Stomach (tissue), 9 donors: ENCODE data around the gene ASB7. TPM values are rescaled to one million over a fixed set of nuclear protein-coding genes. Genes with fewer than 3 reads are reported as not detected.

Source experiments
- DNase-seq, 2 donors: peaks; one replicate each; pipeline versions ENCODE4 v3.0.0 to v3.0.0-alpha.2; 2013 to 2019
- H3K27ac ChIP-seq, 5 donors: fragments of 200-600 bp in 4 of 5; sonication (generic) in 4 of 5; one replicate each; pipeline ENCODE4 v1.5.1; 2013 to 2019; ENCODE audit warnings: mild to moderate bottlenecking in 1 of 5, moderate library complexity in 1 of 5
- H3K27me3 ChIP-seq, 3 donors: fragments of 200-600 bp; sonication (generic); one replicate each; pipeline ENCODE4 v1.5.1; 2017 to 2019; ENCODE audit warnings: mixed run types in 1 of 3
- H3K36me3 ChIP-seq, 4 donors: fragments of 200-600 bp; sonication (generic); 1 replicate in 3 of 4; 2 replicates in 1 of 4; pipeline ENCODE4 v1.5.1; 2016 to 2019
- H3K4me1 ChIP-seq, 4 donors: fragments of 200-600 bp; sonication (generic); one replicate each; pipeline ENCODE4 v1.5.1; 2016 to 2019
- H3K4me3 ChIP-seq, 4 donors: fragments of 200-600 bp; sonication (generic) in 3 of 4; one replicate each; pipeline ENCODE4 v1.5.1; 2016 to 2019; ENCODE audit warnings: mild to moderate bottlenecking in 1 of 4
- H3K9me3 ChIP-seq, 4 donors: fragments of 200-600 bp; sonication (generic); one replicate each; pipeline ENCODE4 v1.5.1; 2016 to 2019
- EP300 ChIP-seq: sonication (generic); formaldehyde crosslinking; IDR thresholded peaks from one replicate; pipeline ENCODE4 v1.6.1; 2017; ENCODE audit warnings: antibody characterized with exemption
- POLR2A ChIP-seq, 4 donors: fragments of 450-650 bp; IDR thresholded peaks; one replicate each; pipeline ENCODE4 v1.6.1; 2016; ENCODE audit warnings: antibody characterized with exemption in 4 of 4, control low read depth in 2 of 4, mild to moderate bottlenecking in 1 of 4, moderate library complexity in 1 of 4
- POLR2AphosphoS5 ChIP-seq, 3 donors: sonication (generic); formaldehyde crosslinking; IDR thresholded peaks; one replicate each; pipeline ENCODE4 v1.6.1; 2016; ENCODE audit warnings: antibody characterized with exemption in 3 of 3
- WGBS, 5 donors: extraction: QIAGEN DNeasy Blood & Tissue Kit in 3 of 5; methylation state at CpG; one replicate each; pipeline versions ENCODE4 v1.1.5 to v1.1.7; 2013 to 2018; 5-methylcytosine and 5-hydroxymethylcytosine counted together
- intact Hi-C: fragments of 100-400 bp; cut with DNase I; formaldehyde crosslinking; loops from one replicate; pipeline ENCODE4 v1.15.1; 2023; ENCODE audit warnings: low total_unique reads
- polyA plus RNA-seq, 3 donors: library from polyadenylated mRNA; stranded (reverse); fragments of 200-250 nt; gene quantifications; one replicate each; pipeline ENCODE4 v1.2.3, GENCODE V29; 2013
- total RNA-seq, 5 donors: library from RNA; depleted of rRNA; stranded (reverse); fragments of >200 nt; gene quantifications; one replicate each; pipeline versions ENCODE4 v1.1.0 to v1.2.3, GENCODE V29; 2014 to 2016
- TF ChIP-seq, protein P1 (sequence below), 7 experiments: fragments of 450-650 bp in 4 of 7; fragments of 200-600 bp in 3 of 7; sonication (generic) in 3 of 7; IDR thresholded peaks; one replicate each; pipeline ENCODE4 v1.5.1; 2016 to 2019; ENCODE audit warnings: antibody characterized with exemption in 7 of 7, control low read depth in 2 of 7, mild to moderate bottlenecking in 1 of 7
- donor health status: healthy with polysubstance abuse.
- donor health status: Bipolar disorder and iron deficiency.
- donor health status: healthy.

The ASB7 gene
- total and polyA plus RNA-seq, 8 donors = 2.8 to 73.9 (median 10.9) TPM

DNA sequence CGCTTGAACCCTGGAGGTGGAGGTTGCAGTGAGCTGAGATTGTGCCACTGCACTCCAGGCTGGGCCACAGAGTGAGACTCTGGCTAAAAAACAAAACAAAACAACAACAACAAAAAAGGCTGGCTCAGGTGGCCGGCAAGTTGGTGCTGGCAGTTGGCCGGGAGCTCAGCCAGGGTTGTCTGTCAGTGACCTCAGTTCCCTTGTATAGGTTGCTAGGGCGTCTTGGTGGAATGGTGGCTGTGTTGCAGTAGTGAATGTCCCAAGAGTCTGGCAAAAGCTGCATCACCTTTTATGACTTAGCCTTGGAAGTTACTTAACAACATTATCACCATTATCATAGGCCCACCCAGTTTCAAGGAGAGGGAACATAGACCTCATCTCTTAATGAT lies 40.6 kb downstream of the ASB7 start:
- no peak for TF ChIP-seq EP300
- TF ChIP-seq POLR2A (IDR thresholded peaks at IDR 0.05) = no peak
- TF ChIP-seq POLR2AphosphoS5 (IDR thresholded peaks at IDR 0.05) = no peak
- TF ChIP-seq, protein P1, sequence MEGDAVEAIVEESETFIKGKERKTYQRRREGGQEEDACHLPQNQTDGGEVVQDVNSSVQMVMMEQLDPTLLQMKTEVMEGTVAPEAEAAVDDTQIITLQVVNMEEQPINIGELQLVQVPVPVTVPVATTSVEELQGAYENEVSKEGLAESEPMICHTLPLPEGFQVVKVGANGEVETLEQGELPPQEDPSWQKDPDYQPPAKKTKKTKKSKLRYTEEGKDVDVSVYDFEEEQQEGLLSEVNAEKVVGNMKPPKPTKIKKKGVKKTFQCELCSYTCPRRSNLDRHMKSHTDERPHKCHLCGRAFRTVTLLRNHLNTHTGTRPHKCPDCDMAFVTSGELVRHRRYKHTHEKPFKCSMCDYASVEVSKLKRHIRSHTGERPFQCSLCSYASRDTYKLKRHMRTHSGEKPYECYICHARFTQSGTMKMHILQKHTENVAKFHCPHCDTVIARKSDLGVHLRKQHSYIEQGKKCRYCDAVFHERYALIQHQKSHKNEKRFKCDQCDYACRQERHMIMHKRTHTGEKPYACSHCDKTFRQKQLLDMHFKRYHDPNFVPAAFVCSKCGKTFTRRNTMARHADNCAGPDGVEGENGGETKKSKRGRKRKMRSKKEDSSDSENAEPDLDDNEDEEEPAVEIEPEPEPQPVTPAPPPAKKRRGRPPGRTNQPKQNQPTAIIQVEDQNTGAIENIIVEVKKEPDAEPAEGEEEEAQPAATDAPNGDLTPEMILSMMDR (IDR thresholded peaks at IDR 0.05) = no peak
- no peak overlapping the region for H3K27ac ChIP-seq
- intact Hi-C loops = no loop called here
- WGBS, 5 donors = 82 to 98% (median 84%) methylated on average over 4 of the region's 4 CpGs
- H3K9me3 ChIP-seq = no peaks in the 10 kb centered on the region
- H3K36me3 ChIP-seq = peaks cover 0 to under 1% (median 0%) of the 10 kb centered on the region in 4 donors
- no peak overlapping the region for H3K4me3 ChIP-seq
- H3K4me1 ChIP-seq = peaks cover 0 to 28% (median 5%) of the 10 kb centered on the region in 4 donors
- DNase-seq = no peak
- no peaks in the 10 kb centered on the region for H3K27me3 ChIP-seq

DNA sequence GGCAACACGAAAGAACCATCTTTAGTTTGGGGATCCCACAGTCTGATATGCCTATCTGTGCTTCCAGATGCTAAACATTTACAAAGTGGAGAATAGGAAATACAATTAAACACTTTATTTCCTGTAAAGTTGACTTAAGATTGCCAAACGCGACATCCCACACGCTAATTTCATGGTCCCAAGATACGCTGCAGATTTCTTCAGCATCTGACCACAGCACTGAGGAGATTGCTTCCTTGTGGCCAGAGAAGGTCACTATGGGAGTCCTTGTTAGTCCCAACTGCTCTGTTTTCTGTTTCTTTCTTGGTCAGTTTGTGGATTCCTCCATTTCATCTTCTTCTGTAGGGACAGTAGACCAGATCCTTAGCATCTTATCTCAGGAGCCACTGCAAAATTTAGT lies 43.3 kb downstream of the ASB7 start:
- WGBS, 5 donors = 82 to 93% (median 87%) methylated on average over 5 of the region's 5 CpGs
- H3K9me3 ChIP-seq = no peaks in the 10 kb centered on the region
- intact Hi-C loops = no loop called here
- TF ChIP-seq POLR2A (IDR thresholded peaks at IDR 0.05) (no peak), POLR2AphosphoS5 (IDR thresholded peaks at IDR 0.05) (no peak)
- TF ChIP-seq, protein P1 (IDR thresholded peaks at IDR 0.05) = no peak
- H3K4me1 ChIP-seq = peaks cover 0 to 13% (median 0%) of the 10 kb centered on the region in 4 donors
- no peak for DNase-seq
- no peaks in the 10 kb centered on the region for H3K27me3 ChIP-seq
- H3K4me3 ChIP-seq = no peak overlapping the region
- peaks cover 0 to 19% (median 14%) of the 10 kb centered on the region in 4 donors for H3K36me3 ChIP-seq
- no peak overlapping the region for H3K27ac ChIP-seq

DNA sequence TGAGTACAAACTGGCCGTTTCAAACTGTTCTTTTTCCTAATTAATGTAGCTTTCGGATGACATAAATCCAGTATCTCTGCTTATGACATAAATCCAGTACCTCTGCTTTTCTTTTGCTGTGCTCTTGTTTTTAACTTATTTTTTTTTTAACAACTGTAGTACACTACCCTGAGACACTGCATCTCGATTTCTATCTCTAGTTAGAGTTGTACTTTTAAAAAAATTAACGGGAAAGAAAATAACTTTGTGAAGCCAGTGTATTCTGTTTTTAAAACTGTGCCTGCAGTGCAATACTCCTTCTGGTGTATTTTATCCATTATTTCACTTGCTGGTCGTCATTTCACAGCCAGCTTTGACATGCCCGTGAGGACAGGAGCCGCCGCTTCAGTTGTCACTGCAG lies 46.6 kb downstream of the ASB7 start:
- no peaks in the 10 kb centered on the region for H3K9me3 ChIP-seq
- WGBS, 5 donors = 86 to 91% (median 90%) methylated on average over 8 of the region's 8 CpGs
- H3K4me1 ChIP-seq = no peaks in the 10 kb centered on the region
- no peaks in the 10 kb centered on the region for H3K27me3 ChIP-seq
- no peak overlapping the region for H3K4me3 ChIP-seq
- TF ChIP-seq EP300 (no peak), POLR2AphosphoS5 (IDR thresholded peaks at IDR 0.05) (no peak), POLR2A (IDR thresholded peaks at IDR 0.05) (no peak)
- TF ChIP-seq, protein P1 (IDR thresholded peaks at IDR 0.05) = no peak
- no peak for DNase-seq
- peaks cover 0 to 21% (median 16%) of the 10 kb centered on the region in 4 donors for H3K36me3 ChIP-seq
- intact Hi-C loops = no loop called here
- no peak overlapping the region for H3K27ac ChIP-seq

DNA sequence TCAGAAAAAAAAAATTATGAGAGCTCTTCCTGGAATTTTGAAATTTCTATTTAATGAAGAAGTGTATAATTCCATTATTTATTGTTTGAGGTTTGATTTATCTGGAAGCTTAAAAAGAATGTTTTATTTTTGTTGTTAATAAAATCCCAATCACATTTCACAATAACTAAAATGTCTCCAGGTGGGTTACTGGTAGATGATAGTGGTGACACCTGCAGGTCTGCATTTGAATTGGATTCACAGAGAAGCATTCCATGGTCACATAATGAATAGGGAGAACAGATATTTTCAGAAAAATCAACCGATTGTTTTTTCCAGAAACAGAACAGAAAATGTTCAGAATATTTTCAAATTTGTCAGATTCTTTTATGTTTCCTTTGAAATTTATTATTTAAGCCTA lies 48.3 kb downstream of the ASB7 start:
- Histone ChIP-seq H3K27ac (no peak overlapping the region), H3K36me3 (peaks cover 0 to 21% (median 16%) of the 10 kb centered on the region in 4 donors), H3K27me3 (no peaks in the 10 kb centered on the region), H3K9me3 (no peaks in the 10 kb centered on the region), H3K4me3 (no peak overlapping the region), H3K4me1 (no peaks in the 10 kb centered on the region)
- WGBS, 5 donors = 65 to 78% (median 68%) methylated on average over 1 of the region's 1 CpG
- DNase-seq = no peak
- TF ChIP-seq POLR2AphosphoS5 (IDR thresholded peaks at IDR 0.05) = no peak
- no peak for TF ChIP-seq EP300
- no peak for TF ChIP-seq POLR2A (IDR thresholded peaks at IDR 0.05)
- TF ChIP-seq, protein P1 (IDR thresholded peaks at IDR 0.05) = no peak
- intact Hi-C loops = no loop called here
